Kidney (tissue), 14 donors: Measurements from ENCODE around the gene S100A4. TPM values are rescaled to one million over a fixed set of nuclear protein-coding genes. Genes with fewer than 3 reads are reported as not detected.

Experiments
- DNase-seq, 5 donors: peaks; one replicate each; pipeline ENCODE4 v3.0.0-alpha.2; 2013 to 2020
- FAIRE-seq: peaks from 2 replicates; lab custom pipeline; 2012; peaks lifted over from hg19 to GRCh38; lab: Jason Lieb, UNC
- H3K27ac ChIP-seq, 2 donors: one replicate each; pipeline ENCODE4 v1.7.0; 2013; ENCODE audit warnings: low read depth in 2 of 2, low read length in 2 of 2, inconsistent platforms in 1 of 2
- H3K27me3 ChIP-seq: one replicate; pipeline ENCODE4 v1.7.1; 2013; ENCODE audit warnings: low read length, inconsistent platforms; ENCODE audit not compliant: control insufficient read depth, insufficient read depth
- H3K36me3 ChIP-seq, 3 donors: one replicate each; pipeline versions ENCODE4 v1.7.0 to v1.7.1; 2013; ENCODE audit warnings: low read length in 3 of 3, control low read depth in 1 of 3, inconsistent platforms in 1 of 3; ENCODE audit not compliant: insufficient read depth in 3 of 3, control insufficient read depth in 2 of 3
- H3K4me1 ChIP-seq, 3 donors: one replicate each; pipeline versions ENCODE4 v1.7.0 to v1.7.1; 2013; ENCODE audit warnings: low read length in 3 of 3, inconsistent platforms in 1 of 3, low read depth in 1 of 3; ENCODE audit not compliant: control insufficient read depth in 2 of 3, insufficient read depth in 2 of 3
- H3K4me3 ChIP-seq, 3 donors: one replicate each; pipeline versions ENCODE4 v1.7.0 to v1.8.1; 2013; ENCODE audit warnings: low read length in 3 of 3, control low read depth in 1 of 3, inconsistent platforms in 1 of 3
- H3K9ac ChIP-seq, 3 donors: one replicate each; pipeline versions ENCODE4 v1.7.0 to v1.7.1; 2013; ENCODE audit warnings: low read length in 3 of 3, control low read depth in 1 of 3, inconsistent platforms in 1 of 3
- H3K9me3 ChIP-seq, 3 donors: one replicate each; pipeline versions ENCODE4 v1.7.0 to v1.7.1; 2013; ENCODE audit warnings: low read length in 3 of 3, control low read depth in 1 of 3, inconsistent platforms in 1 of 3; ENCODE audit not compliant: control insufficient read depth in 2 of 3, insufficient read depth in 1 of 3
- intact Hi-C: fragments of 100-400 bp; cut with DNase I; formaldehyde crosslinking; loops from one replicate; pipeline ENCODE4 v1.11.1; 2022
- polyA plus RNA-seq: library from polyadenylated mRNA; stranded (reverse); fragments of 350-450 nt; fragmentation: Illumina TruSeq; extraction: RNeasy Lipid Tissue Mini Kit (QIAGEN cat#74804); gene quantifications from one replicate; pipeline ENCODE4 v1.2.3, GENCODE V29; 2014; ENCODE audit warnings: low read depth, low replicate concordance; ENCODE audit not compliant: insufficient read depth
- total RNA-seq: library from RNA; stranded (reverse); fragmentation: NEBNext Ultra II Directional; extraction: Animal tissue kit (Norgen Biotek cat#: 25700); gene quantifications from one replicate; pipeline ENCODE4 v1.2.1, GENCODE V29; 2021
- TF ChIP-seq, protein P1 (sequence below): IDR thresholded peaks from 3 replicates; pipeline ENCODE4 v1.5.1; 2012; ENCODE audit warnings: mild to moderate bottlenecking, moderate library complexity, borderline replicate concordance; ENCODE audit not compliant: insufficient read depth; ENCODE audit errors: extremely low read depth
- donor health status: control.
- donor health status: control.
- donor health status: control.
- donor health status: control.
- donor health status: control.
- donor health status: DM: yes; HTN: yes; CAD: no.
- donor health status: Normal renal cell carcinoma (clear cell type).

S100A4 gene
- total and polyA plus RNA-seq, 2 donors from 2014 or later = 141 to 204 TPM

- intact Hi-C loops = no loop called here
- no peak overlapping the region for H3K4me3 ChIP-seq
- TF ChIP-seq, protein P1, sequence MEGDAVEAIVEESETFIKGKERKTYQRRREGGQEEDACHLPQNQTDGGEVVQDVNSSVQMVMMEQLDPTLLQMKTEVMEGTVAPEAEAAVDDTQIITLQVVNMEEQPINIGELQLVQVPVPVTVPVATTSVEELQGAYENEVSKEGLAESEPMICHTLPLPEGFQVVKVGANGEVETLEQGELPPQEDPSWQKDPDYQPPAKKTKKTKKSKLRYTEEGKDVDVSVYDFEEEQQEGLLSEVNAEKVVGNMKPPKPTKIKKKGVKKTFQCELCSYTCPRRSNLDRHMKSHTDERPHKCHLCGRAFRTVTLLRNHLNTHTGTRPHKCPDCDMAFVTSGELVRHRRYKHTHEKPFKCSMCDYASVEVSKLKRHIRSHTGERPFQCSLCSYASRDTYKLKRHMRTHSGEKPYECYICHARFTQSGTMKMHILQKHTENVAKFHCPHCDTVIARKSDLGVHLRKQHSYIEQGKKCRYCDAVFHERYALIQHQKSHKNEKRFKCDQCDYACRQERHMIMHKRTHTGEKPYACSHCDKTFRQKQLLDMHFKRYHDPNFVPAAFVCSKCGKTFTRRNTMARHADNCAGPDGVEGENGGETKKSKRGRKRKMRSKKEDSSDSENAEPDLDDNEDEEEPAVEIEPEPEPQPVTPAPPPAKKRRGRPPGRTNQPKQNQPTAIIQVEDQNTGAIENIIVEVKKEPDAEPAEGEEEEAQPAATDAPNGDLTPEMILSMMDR = no peak
- no peaks in the 10 kb centered on the region for H3K9me3 ChIP-seq
- H3K27me3 ChIP-seq = no peaks in the 10 kb centered on the region
- FAIRE-seq = no peak
- no peaks in the 10 kb centered on the region for H3K36me3 ChIP-seq
- peak overlapping the region; percentile 42 to 45 for H3K27ac ChIP-seq
- peaks cover 5 to 37% (median 23%) of the 10 kb centered on the region in 3 donors for H3K4me1 ChIP-seq
- H3K9ac ChIP-seq = no peak overlapping the region
- DNase-seq = peak in 2 of 5 donors; percentile 29 to 60
These were observed 2.5 kb downstream of the S100A4 start for GRCh38 chr1:153542956-153543711.

DNA sequence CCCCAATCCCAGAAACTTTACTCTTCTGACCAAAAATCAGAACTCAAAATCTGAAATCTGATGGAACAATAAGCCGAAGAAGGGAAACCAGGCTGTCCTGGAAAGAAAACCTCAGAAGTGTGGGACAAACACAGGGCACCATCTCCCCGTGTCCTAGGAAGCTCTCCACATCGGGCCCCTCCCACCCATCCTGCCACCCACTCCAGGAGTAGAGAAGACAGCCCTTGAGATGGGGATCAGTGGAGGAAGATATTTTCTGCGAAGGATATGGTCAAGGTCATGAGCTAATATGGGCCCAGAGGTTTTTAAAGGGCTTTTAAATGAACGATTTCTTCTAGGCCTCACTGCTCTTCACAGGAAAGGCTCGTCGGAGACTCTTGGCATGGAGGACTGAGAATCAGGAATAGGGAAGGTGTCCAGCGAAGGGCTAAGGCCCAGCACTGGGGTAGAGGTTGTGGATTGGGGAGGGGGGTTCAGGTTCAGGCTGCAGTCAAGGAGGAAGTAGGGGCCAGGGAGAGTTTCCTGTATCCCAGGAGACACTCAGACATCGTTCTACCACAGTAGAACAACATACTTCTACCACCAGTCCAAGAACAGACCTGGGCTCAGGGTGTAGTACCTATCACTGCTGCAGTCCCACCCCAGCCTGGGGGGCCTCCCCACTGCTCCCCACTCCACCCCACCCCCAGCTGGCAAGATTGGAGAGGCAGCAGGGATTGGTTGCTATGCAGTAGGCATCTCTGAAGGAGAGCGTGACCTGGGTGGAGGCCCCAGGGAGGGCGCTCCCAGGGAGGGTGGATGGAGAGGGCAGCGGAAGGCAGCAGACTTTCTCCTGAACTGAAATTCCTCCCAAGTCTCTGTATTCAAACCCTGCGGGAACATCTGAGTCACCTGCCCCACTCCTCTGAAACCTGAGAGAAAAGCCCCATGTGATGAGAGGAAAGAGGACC, 3.7 kb downstream of the S100A4 start:
- no peak overlapping the region for H3K4me3 ChIP-seq
- intact Hi-C loops = no loop called here
- H3K4me1 ChIP-seq = peaks cover 5 to 33% (median 19%) of the 10 kb centered on the region in 3 donors
- no peaks in the 10 kb centered on the region for H3K9me3 ChIP-seq
- peak in 1 of 5 donors; percentile 52 for DNase-seq
- no peaks in the 10 kb centered on the region for H3K36me3 ChIP-seq
- FAIRE-seq = no peak
- TF ChIP-seq, protein P1 = no peak
- peak overlapping the region in 1 of 3 donors; percentile 47 for H3K9ac ChIP-seq
- no peaks in the 10 kb centered on the region for H3K27me3 ChIP-seq
- peak overlapping the region; percentile 20 to 45 for H3K27ac ChIP-seq

GRCh38 chr1:153540394-153541361, 4.9 kb downstream of the S100A4 start, which contains the start of gene S100A5:
S100A5 (minus strand) TSS chr1:153540934; CDS start chr1:153540191, 743 bp downstream.
- DNase-seq (peak in 4 of 5 donors; percentile 61 to 78 (median 72)), FAIRE-seq (no peak)
- H3K27me3 ChIP-seq = no peaks in the 10 kb centered on the region
- no peaks in the 10 kb centered on the region for H3K36me3 ChIP-seq
- no peak within 1 kb of the TSS for H3K4me3 ChIP-seq
- no peaks in the 10 kb centered on the region for H3K9me3 ChIP-seq
- TF ChIP-seq, protein P1 = no peak
- H3K9ac ChIP-seq = peak within 1 kb of the TSS in 1 of 3 donors; percentile 47
- intact Hi-C loops = no loop called here
- H3K27ac ChIP-seq = peak within 1 kb of the TSS; percentile 59 to 72
- peaks cover 5 to 38% (median 17%) of the 10 kb centered on the region in 3 donors for H3K4me1 ChIP-seq
